GM04503 (cell line): ENCODE results near the gene KIAA1217.

Source experiments
- DNase-seq: peaks from one replicate; pipeline ENCODE4 v3.0.0-alpha.2; 2012; ENCODE audit warnings: low read depth

The KIAA1217 gene

GRCh38 chr10:24596217-24596930 lies 387.4 kb downstream of the KIAA1217 start:
- no peak for DNase-seq

- DNase-seq: no peak
Measured at GRCh38 chr10:24597426-24597825, 388.5 kb downstream of the KIAA1217 start.
